Mesendoderm (in vitro differentiated cells): Measurements from ENCODE around the gene SNCA.

ENCODE experiments used
- DNase-seq: peaks from one replicate; pipeline ENCODE4 v3.0.0; 2013
- H2AK5ac ChIP-seq: 2 replicates; pipeline ENCODE4 v1.6.1; 2013; ENCODE audit warnings: low read length, inconsistent platforms
- H2BK120ac ChIP-seq: 2 replicates; pipeline ENCODE4 v1.6.1; 2013; ENCODE audit warnings: low read depth, mild to moderate bottlenecking, low read length, moderate library complexity, mixed read lengths
- H2BK15ac ChIP-seq: replicated peaks from 2 replicates; pipeline ENCODE4 v1.6.1; 2013; ENCODE audit warnings: low read depth, mild to moderate bottlenecking, moderate library complexity
- H2BK5ac ChIP-seq: 2 replicates; pipeline ENCODE4 v1.6.1; 2013; ENCODE audit warnings: low read length, inconsistent platforms
- H3K18ac ChIP-seq: 2 replicates; pipeline ENCODE4 v1.6.1; 2013; ENCODE audit warnings: mild to moderate bottlenecking, low read length, mixed read lengths
- H3K23ac ChIP-seq: one replicate; pipeline ENCODE4 v1.6.1; 2013; ENCODE audit warnings: low read length
- H3K27ac ChIP-seq: 2 replicates; pipeline ENCODE4 v1.5.1; 2013; ENCODE audit warnings: low read depth, mild to moderate bottlenecking, inconsistent platforms, low read length, moderate library complexity
- H3K27me3 ChIP-seq: 2 replicates; pipeline ENCODE4 v1.6.1; 2013; ENCODE audit warnings: low read length, control low read depth, mild to moderate bottlenecking, inconsistent platforms; ENCODE audit not compliant: insufficient read depth, poor library complexity
- H3K36me3 ChIP-seq: 2 replicates; pipeline ENCODE4 v1.6.1; 2013; ENCODE audit warnings: low read length, inconsistent platforms; ENCODE audit not compliant: control insufficient read depth, insufficient read depth
- H3K4ac ChIP-seq: one replicate; pipeline ENCODE4 v1.6.1; 2013; ENCODE audit warnings: low read depth, mild to moderate bottlenecking, low read length, moderate library complexity
- H3K4me1 ChIP-seq: 2 replicates; pipeline ENCODE4 v1.6.1; 2013; ENCODE audit warnings: low read depth, low read length, inconsistent platforms; ENCODE audit not compliant: control insufficient read depth
- H3K4me2 ChIP-seq: 2 replicates; pipeline ENCODE4 v1.6.1; 2013; ENCODE audit warnings: low read length
- H3K4me3 ChIP-seq: 2 replicates; pipeline ENCODE4 v1.5.1; 2013; ENCODE audit warnings: mild to moderate bottlenecking, low read length
- H3K56ac ChIP-seq: one replicate; pipeline ENCODE4 v1.6.1; 2013; ENCODE audit warnings: low read length
- H3K79me1 ChIP-seq: 2 replicates; pipeline ENCODE4 v1.6.1; 2013; ENCODE audit warnings: low read length, inconsistent platforms
- H3K79me2 ChIP-seq: 2 replicates; pipeline ENCODE4 v1.6.1; 2013; ENCODE audit warnings: mild to moderate bottlenecking, low read length; ENCODE audit not compliant: control insufficient read depth, insufficient read depth
- H3K9ac ChIP-seq: 2 replicates; pipeline ENCODE4 v1.6.1; 2013; ENCODE audit warnings: low read length, inconsistent platforms
- H4K5ac ChIP-seq: one replicate; pipeline ENCODE4 v1.6.1; 2013; ENCODE audit warnings: low read length
- H4K8ac ChIP-seq: one replicate; pipeline ENCODE4 v1.6.1; 2013; ENCODE audit warnings: low read depth, mild to moderate bottlenecking, control low read depth, low read length, moderate library complexity
- WGBS: extraction: QIAGEN DNeasy Blood & Tissue Kit; methylation state at CpG from one replicate; pipeline ENCODE4 v1.1.7; 2013; ENCODE audit warnings: low lambda C conversion rate, missing lambda C conversion rate; ENCODE audit not compliant: insufficient coverage; ENCODE audit errors: extremely low coverage; 5-methylcytosine and 5-hydroxymethylcytosine counted together

SNCA gene

DNA sequence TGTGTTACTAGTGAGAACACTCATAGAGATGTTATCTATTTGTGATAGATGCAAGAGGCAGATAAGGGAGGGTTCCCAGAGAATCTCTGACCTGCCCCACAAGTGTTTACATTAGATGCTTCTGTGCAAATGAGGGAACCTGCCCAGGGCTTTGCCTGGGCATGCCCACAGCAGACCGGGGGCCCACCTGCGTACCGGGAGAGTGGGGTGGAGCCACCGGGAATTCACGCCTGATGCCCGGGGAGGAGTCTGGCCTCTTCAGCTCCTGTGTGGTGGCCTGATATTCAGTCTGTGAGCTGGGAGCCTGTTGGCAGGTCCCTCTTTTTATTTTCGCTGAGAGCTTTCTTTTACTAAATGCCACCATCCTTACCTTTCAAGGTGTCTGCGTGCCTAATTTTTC is 155.7 kb downstream of the SNCA start:
- Histone ChIP-seq H3K4me3 (no peak overlapping the region), H3K27ac (peak overlapping the region; percentile 48)
- DNase-seq, result peak; percentile 69

DNA sequence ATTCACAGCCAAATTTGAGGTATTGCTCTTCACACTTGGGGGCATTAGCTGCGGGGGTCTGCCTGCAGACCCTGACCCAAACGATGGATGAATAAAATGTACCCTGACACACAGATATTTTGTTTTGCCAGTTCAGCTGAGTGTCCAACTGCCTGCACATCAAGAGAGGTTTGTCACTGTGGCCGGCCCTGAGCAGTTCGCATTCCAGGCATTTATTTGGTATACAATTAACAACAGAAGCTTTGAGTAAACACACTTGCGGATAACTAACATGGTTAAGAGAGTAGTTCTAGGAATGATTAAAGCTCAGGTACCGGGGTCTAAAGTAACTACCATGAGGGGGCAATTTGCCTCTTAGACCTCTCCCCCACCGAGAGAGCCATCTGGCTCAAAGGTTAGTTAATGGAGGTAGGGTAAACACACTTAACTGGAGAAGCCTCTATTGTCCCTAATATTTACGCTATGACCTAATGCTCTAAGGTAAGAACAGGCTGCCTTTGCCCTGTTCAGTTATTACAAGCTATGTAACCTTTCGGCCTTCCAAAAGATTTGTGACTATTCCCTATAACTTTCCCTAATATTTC is 162.0 kb downstream of the SNCA start:
- Histone ChIP-seq H3K4me2 (no peak overlapping the region), H3K79me2 (no peaks in the 10 kb centered on the region), H4K8ac (no peak overlapping the region), H3K4me3 (no peak overlapping the region), H3K27ac (no peak overlapping the region), H3K9ac (no peak overlapping the region), H4K5ac (no peak overlapping the region), H3K36me3 (no peaks in the 10 kb centered on the region), H2BK5ac (no peak overlapping the region), H3K18ac (no peak overlapping the region), H3K27me3 (no peaks in the 10 kb centered on the region), H2BK120ac (no peak overlapping the region), H3K23ac (no peak overlapping the region), H3K79me1 (no peaks in the 10 kb centered on the region), H2AK5ac (no peak overlapping the region), H3K4me1 (no peaks in the 10 kb centered on the region), H2BK15ac (no peak overlapping the region), H3K56ac (no peak overlapping the region), H3K4ac (no peak overlapping the region)
- no peak for DNase-seq
- no CpG with 5 or more reads among the region's 9 CpGs for WGBS

More for the DNA sequence above, 155.7 kb downstream of the SNCA start:
- Histone ChIP-seq H3K27me3 (no peaks in the 10 kb centered on the region), H3K79me1 (no peaks in the 10 kb centered on the region), H3K79me2 (no peaks in the 10 kb centered on the region), H2AK5ac (no peak overlapping the region), H2BK15ac (no peak overlapping the region), H3K23ac (no peak overlapping the region), H4K8ac (no peak overlapping the region), H3K18ac (peak overlapping the region; percentile 30), H3K4me2 (no peak overlapping the region), H3K56ac (peak overlapping the region; percentile 40), H3K9ac (peak overlapping the region; percentile 6), H4K5ac (no peak overlapping the region), H2BK120ac (no peak overlapping the region), H3K4ac (no peak overlapping the region), H2BK5ac (no peak overlapping the region), H3K4me1 (no peaks in the 10 kb centered on the region), H3K36me3 (no peaks in the 10 kb centered on the region)
- no CpG with 5 or more reads among the region's 8 CpGs for WGBS
